Measurements from ENCODE around the gene OTOF.

DNA sequence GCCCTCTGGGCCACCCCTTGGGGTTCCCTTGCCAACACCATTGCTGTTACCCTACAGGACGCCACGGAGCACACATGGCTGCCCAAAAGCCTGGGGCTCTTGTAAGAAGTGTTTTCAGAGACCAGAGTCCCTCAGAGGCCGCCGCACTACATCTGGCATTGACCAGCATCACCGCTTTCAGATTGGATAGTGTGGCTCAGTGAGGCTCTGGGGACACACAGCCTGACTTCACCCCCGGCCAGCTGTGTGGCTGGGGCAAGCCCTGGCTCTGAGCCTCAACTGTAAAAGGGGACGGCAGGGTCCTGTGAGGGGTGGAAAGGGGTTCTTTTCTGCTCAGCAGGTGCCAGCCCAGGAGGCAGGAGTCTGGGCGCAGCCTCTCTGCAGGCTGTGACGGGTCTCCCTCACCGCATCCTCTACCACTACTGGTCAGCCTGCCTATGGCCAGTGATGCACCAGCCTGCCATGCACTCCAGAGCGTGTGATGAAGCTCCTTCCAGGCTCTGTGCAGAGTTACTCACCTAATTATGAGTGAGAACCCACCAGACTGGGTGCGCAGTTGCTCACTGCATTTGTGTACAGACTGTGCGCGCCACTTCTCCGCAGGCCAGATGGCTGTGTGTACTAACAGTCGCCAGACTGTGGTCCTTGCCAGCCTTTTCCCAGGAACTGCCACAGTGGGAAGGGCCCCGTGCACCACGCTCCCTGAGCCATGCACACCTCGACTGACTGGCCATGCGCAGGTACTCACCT lies 10.7 kb upstream of the OTOF start:
- TF ChIP-seq POLR2A (IDR thresholded peaks at IDR 0.05; ENCODE audit: low read depth, low read length), result no peak
- no peak for TF ChIP-seq POLR2AphosphoS5 (IDR thresholded peaks at IDR 0.05; ENCODE audit: low read depth, low read length)

Measured in GM12892 (cell line).